Endothelial cell (in vitro differentiated cells): ENCODE measurements around the gene PCDHGA1. TPM values are rescaled to one million over a fixed set of nuclear protein-coding genes. Genes with fewer than 3 reads are reported as not detected.

Source experiments
- DNase-seq: peaks from one replicate; pipeline ENCODE4 v3.0.0; 2021; ENCODE audit warnings: low spot score
- H3K27ac Mint-ChIP-seq: one replicate; pipeline ENCODE4 v1.8.0; 2021; ENCODE audit warnings: mixed read lengths, inconsistent platforms; ENCODE audit not compliant: unreplicated experiment
- H3K27me3 Mint-ChIP-seq: one replicate; pipeline ENCODE4 v1.8.0; 2021; ENCODE audit warnings: mild to moderate bottlenecking, moderate library complexity, mixed read lengths, inconsistent platforms; ENCODE audit not compliant: unreplicated experiment
- H3K36me3 Mint-ChIP-seq: one replicate; pipeline ENCODE4 v1.8.0; 2021; ENCODE audit warnings: mild to moderate bottlenecking, low read depth, mixed read lengths, inconsistent platforms; ENCODE audit not compliant: unreplicated experiment
- H3K4me1 Mint-ChIP-seq: one replicate; pipeline ENCODE4 v1.8.0; 2021; ENCODE audit warnings: mild to moderate bottlenecking, mixed read lengths, inconsistent platforms; ENCODE audit not compliant: unreplicated experiment
- H3K4me3 Mint-ChIP-seq: one replicate; pipeline ENCODE4 v1.8.0; 2021; ENCODE audit warnings: mild to moderate bottlenecking, mixed read lengths, inconsistent platforms; ENCODE audit not compliant: unreplicated experiment
- H3K9me3 Mint-ChIP-seq: one replicate; pipeline ENCODE4 v1.8.0; 2021; ENCODE audit warnings: mixed read lengths, inconsistent platforms; ENCODE audit not compliant: unreplicated experiment
- CTCF ChIP-seq: fragments of 200-600 bp; sonication (generic); IDR thresholded peaks from one replicate; pipeline ENCODE4 v1.5.0; 2021; ENCODE audit warnings: antibody characterized with exemption; ENCODE audit not compliant: unreplicated experiment
- total RNA-seq: library from RNA; stranded (reverse); fragmentation: NEBNext Ultra II Directional; extraction: Animal tissue kit (Norgen Biotek cat#: 25700); gene quantifications from one replicate; pipeline ENCODE4 v1.2.1, GENCODE V29; 2021; ENCODE audit not compliant: unreplicated experiment

The PCDHGA1 gene
- total RNA-seq, 1 donor from 2014 or later = 1.4 TPM

- Mint-ChIP-seq H3K4me1 (peaks cover 8% of the 10 kb centered on the region), H3K4me3 (peak overlapping the region; percentile 19), H3K9me3 (no peaks in the 10 kb centered on the region), H3K27ac (no peak overlapping the region), H3K27me3 (no peaks in the 10 kb centered on the region), H3K36me3 (peaks cover 24% of the 10 kb centered on the region)
- TF ChIP-seq CTCF = no peak
- DNase-seq = no peak
These were observed 204.3 kb downstream of the PCDHGA1 start for GRCh38 chr5:141534492-141535213.

- Mint-ChIP-seq H3K27me3 (no peaks in the 10 kb centered on the region), H3K27ac (no peak overlapping the region), H3K4me3 (no peak overlapping the region), H3K36me3 (peaks cover 37% of the 10 kb centered on the region), H3K9me3 (no peaks in the 10 kb centered on the region), H3K4me1 (no peaks in the 10 kb centered on the region)
- TF ChIP-seq CTCF = no peak
- DNase-seq = no peak
These were observed 212.7 kb downstream of the PCDHGA1 start for GRCh38 chr5:141543053-141543452.

GRCh38 chr5:141547488-141547887, 217.2 kb downstream of the PCDHGA1 start:
- H3K9me3 Mint-ChIP-seq = no peaks in the 10 kb centered on the region
- no peak overlapping the region for H3K27ac Mint-ChIP-seq
- no peaks in the 10 kb centered on the region for H3K4me1 Mint-ChIP-seq
- DNase-seq = no peak
- H3K27me3 Mint-ChIP-seq = peaks cover 3% of the 10 kb centered on the region
- TF ChIP-seq CTCF = no peak
- peak overlapping the region; percentile 7 for H3K4me3 Mint-ChIP-seq
- peaks cover 50% of the 10 kb centered on the region for H3K36me3 Mint-ChIP-seq

GRCh38 chr5:141547921-141548320, 217.6 kb downstream of the PCDHGA1 start:
- Mint-ChIP-seq H3K27ac (no peak overlapping the region), H3K4me3 (peak overlapping the region; percentile 21), H3K9me3 (no peaks in the 10 kb centered on the region), H3K36me3 (peaks cover 53% of the 10 kb centered on the region), H3K27me3 (peaks cover 3% of the 10 kb centered on the region), H3K4me1 (no peaks in the 10 kb centered on the region)
- TF ChIP-seq CTCF = no peak
- no peak for DNase-seq

- Mint-ChIP-seq H3K4me1 (peaks cover 39% of the 10 kb centered on the region), H3K36me3 (peaks cover 16% of the 10 kb centered on the region), H3K9me3 (no peaks in the 10 kb centered on the region), H3K27ac (peak overlapping the region; percentile 97), H3K27me3 (peaks cover 8% of the 10 kb centered on the region), H3K4me3 (peak overlapping the region; percentile 78)
- peak; percentile 95 for TF ChIP-seq CTCF
- peak; percentile 88 for DNase-seq
These were observed 227.4 kb downstream of the PCDHGA1 start for GRCh38 chr5:141557681-141558136.
